Activated T-helper 2 cell treated with anti-CD3 and anti-CD28 coated beads, Interferon-gamma antibody, Interleukin-2, Interleukin-4, amounts not matched to agents 10 μg/mL and 5 μg/mL and 100 μg/mL, durations not matched to agents 14 hours and 24 hours and 36 hours (primary cell): Measurements from ENCODE around the gene CCR1. TPM values are rescaled to one million over a fixed set of nuclear protein-coding genes. Genes with fewer than 3 reads are reported as not detected.
"Not testable (repeated sequence)": the region's sequence is repeated elsewhere in the genome, so short reads cannot be mapped to it uniquely, and the experiment has no call there.

Experiments
- DNase-seq: peaks from one replicate; pipeline ENCODE4 v3.0.0; 2021; ENCODE audit warnings: low spot score
- H3K27ac Mint-ChIP-seq: one replicate; pipeline ENCODE4 v1.8.0; 2021; ENCODE audit warnings: mixed read lengths
- H3K27me3 Mint-ChIP-seq: one replicate; pipeline ENCODE4 v1.8.0; 2021; ENCODE audit warnings: low read depth, mixed read lengths
- H3K36me3 Mint-ChIP-seq: one replicate; pipeline ENCODE4 v1.8.0; 2021; ENCODE audit warnings: low read depth, mixed read lengths
- H3K4me1 Mint-ChIP-seq: one replicate; pipeline ENCODE4 v1.8.0; 2021; ENCODE audit warnings: low read depth, mixed read lengths
- H3K4me3 Mint-ChIP-seq: one replicate; pipeline ENCODE4 v1.8.0; 2021; ENCODE audit warnings: low read depth, mild to moderate bottlenecking, moderate library complexity, mixed read lengths
- H3K9me3 Mint-ChIP-seq: one replicate; pipeline ENCODE4 v1.8.0; 2021; ENCODE audit warnings: mixed read lengths
- intact Hi-C: fragments of 100-400 bp; cut with micrococcal nuclease; formaldehyde crosslinking; loops from one replicate; pipeline ENCODE4 v1.15.1; 2023
- total RNA-seq: library from RNA; stranded (reverse); gene quantifications from 2 replicates; pipeline ENCODE4 v1.2.3, GENCODE V29; 2022

Gene CCR1
- total RNA-seq, 1 donor from 2014 or later = 0.41 TPM

DNA sequence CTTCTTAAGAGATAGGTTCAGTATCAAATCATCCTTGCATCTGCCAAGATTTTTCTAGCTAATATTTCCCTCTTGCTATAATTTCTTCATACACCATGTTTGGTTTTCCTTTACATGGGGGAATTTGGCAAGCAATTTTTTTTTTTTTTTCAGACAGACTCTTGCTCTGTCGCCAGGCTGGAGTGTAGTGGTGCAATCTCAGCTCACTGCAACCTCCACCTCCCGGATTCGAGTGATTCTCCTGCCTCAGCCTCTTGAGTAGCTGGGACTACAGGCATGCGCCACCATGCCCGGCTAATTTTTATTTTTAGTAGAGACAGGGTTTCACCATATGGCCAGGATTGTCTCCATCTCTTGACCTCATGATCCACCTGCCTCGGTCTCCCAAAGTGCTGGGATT, 599 bp downstream of the CCR1 start:
- not testable (repeated sequence) for H3K4me3 Mint-ChIP-seq, H3K9me3 Mint-ChIP-seq, H3K36me3 Mint-ChIP-seq, DNase-seq, H3K27ac Mint-ChIP-seq
- H3K4me1 Mint-ChIP-seq = peaks cover 25% of the 10 kb centered on the region
- intact Hi-C loops = loop anchor here (5.0 kb wide), 2 partner anchors 75 to 345 kb away; no protein-coding TSS in a partner anchor
- H3K27me3 Mint-ChIP-seq = peaks cover 33% of the 10 kb centered on the region

DNA sequence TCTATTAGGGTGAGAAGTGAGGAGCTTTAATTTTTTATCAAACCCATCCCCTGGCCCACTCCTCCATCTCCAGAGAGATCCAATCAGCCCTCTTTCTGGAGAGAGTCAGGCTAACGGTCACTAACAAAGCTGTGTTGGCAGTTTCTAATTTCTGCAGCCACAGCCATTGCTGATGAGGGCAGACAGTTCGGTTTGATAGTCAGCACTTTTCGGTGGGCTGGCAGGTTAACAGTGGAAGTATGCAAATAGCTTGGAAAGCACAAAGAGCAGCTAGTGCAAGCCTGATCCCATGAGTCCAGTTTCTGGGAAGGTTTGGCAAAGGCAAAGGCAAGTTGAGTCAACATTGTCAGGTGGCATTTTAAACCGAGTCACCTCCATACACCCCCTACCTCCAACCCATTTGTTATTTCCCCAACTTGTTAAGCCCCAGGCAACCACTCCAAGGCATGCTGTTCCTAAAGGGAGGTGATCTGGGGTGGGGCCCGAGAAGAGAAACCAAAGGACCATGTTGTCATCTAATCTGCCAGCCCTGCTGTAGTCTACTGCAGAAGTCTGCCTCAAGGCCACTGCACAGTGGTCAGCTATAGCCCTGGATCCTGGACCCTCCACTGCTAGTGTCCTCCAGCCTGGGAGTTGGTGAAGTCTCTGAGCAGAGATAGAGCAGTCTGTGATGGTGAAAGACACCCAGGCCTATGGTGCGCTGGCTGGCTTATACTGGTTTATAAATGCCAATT, 1.7 kb downstream of the CCR1 start:
- intact Hi-C loops = loop anchor here (5.0 kb wide), 2 partner anchors 76 to 344 kb away; no protein-coding TSS in a partner anchor
- no peak overlapping the region for H3K27ac Mint-ChIP-seq
- no peak for DNase-seq
- no peak overlapping the region for H3K4me3 Mint-ChIP-seq
- no peaks in the 10 kb centered on the region for H3K9me3 Mint-ChIP-seq
- no peaks in the 10 kb centered on the region for H3K36me3 Mint-ChIP-seq
- H3K4me1 Mint-ChIP-seq = peaks cover 25% of the 10 kb centered on the region
- peaks cover 34% of the 10 kb centered on the region for H3K27me3 Mint-ChIP-seq

DNA sequence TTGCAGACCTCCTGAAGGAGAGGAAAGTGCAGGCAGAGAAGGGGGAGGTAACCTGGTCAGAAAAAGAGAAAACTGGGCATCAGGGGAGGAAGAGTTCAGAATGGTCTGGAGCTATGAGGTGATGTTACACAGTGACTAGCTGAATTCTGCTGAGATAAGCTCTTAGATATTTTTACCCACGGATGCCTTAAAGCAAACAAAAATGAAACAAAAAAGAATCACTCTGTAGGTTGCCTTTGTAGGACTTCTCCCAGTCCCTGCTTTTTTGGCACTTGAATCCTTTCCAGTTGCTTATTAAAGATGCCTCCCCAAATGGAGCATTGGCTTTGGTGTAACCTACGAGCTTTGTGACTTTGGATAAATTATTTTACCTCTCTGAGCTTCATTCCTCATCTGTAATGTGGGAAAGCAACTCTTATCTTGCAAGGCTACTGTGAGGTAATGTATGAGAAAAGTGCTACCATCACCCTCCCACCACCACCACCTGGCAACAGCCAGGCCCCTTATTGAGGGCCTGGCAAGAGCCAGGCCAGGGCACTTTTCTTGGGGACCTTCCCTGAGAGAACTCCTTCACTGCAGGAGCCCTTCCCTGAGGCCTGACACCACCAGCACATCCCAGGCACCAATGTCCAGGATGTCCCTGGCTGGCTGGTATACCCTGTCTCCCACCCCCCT, 2.7 kb downstream of the CCR1 start:
- no peaks in the 10 kb centered on the region for H3K9me3 Mint-ChIP-seq
- peaks cover 25% of the 10 kb centered on the region for H3K4me1 Mint-ChIP-seq
- H3K36me3 Mint-ChIP-seq = no peaks in the 10 kb centered on the region
- no peak overlapping the region for H3K27ac Mint-ChIP-seq
- H3K4me3 Mint-ChIP-seq = no peak overlapping the region
- intact Hi-C loops = loop anchor here (5.0 kb wide), 2 partner anchors 77 to 343 kb away; no protein-coding TSS in a partner anchor
- peaks cover 33% of the 10 kb centered on the region for H3K27me3 Mint-ChIP-seq
- no peak for DNase-seq

DNA sequence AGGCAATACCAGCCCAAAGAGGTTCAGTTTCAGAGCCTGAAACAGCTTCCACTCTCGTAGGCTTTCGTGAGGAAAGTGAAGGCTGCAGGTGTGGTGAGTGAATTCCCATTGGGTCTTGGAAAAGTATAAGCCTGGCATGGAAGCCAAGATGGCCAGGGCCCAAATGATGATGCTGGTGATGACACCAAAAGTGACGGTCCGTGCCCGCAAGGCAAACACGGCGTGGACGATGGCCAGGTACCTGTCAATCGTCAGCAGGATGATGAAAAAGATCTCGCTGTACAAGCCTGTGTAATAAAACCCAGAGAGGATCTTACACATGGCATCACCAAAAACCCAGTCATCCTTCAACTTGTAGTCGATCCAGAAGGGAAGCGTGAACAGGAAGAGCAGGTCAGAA, 4.4 kb downstream of the CCR1 start:
- no peak for DNase-seq
- peaks cover 20% of the 10 kb centered on the region for H3K4me1 Mint-ChIP-seq
- no peak overlapping the region for H3K27ac Mint-ChIP-seq
- no peaks in the 10 kb centered on the region for H3K36me3 Mint-ChIP-seq
- peaks cover 45% of the 10 kb centered on the region for H3K27me3 Mint-ChIP-seq
- intact Hi-C loops = no loop called here
- no peak overlapping the region for H3K4me3 Mint-ChIP-seq
- H3K9me3 Mint-ChIP-seq = no peaks in the 10 kb centered on the region

DNA sequence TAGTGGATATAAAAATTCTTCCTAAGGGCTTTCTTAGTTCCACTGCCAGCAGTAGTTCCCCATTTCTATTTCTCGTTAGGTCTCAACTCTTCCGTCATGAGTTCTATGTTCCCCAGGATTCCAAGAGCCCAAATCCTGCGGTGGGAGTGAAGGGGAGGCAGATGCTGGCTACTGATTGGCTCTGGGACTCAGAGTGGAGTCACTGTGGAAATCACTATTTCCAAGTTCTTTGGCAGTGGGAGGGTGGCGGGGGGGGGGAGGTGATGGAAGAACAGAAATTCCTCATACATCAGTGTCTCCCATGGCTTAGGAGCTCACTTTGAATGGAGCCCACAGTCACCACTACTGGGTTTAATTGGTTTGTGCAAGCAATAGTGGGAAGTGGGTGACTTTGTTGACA, 5.6 kb downstream of the CCR1 start:
- Mint-ChIP-seq H3K27ac (no peak overlapping the region), H3K4me1 (peaks cover 10% of the 10 kb centered on the region), H3K4me3 (no peak overlapping the region), H3K27me3 (peaks cover 49% of the 10 kb centered on the region), H3K36me3 (no peaks in the 10 kb centered on the region), H3K9me3 (peaks cover 7% of the 10 kb centered on the region)
- intact Hi-C loops = no loop called here
- DNase-seq = no peak

DNA sequence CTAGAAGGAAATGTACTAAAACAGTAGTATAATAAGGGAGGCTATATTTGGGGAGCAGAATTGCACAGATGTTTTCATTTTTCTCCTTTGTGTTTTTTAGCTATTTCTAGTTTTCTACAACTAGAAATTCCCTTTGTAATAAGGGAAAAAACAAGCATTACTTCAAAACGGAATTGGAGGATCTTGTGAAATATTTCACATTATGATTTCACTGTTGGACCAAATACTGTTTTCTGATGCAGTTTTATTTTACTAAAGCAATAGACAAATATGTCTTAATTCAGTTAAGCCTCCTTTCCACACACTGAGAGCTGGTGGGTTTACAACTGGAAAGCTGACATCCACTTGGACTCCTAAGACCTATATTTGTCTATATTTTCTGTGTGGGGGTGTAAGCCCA, 7.3 kb downstream of the CCR1 start:
- DNase-seq = no peak
- Mint-ChIP-seq H3K9me3 (peaks cover 10% of the 10 kb centered on the region), H3K4me3 (no peak overlapping the region), H3K27ac (no peak overlapping the region), H3K4me1 (peaks cover 7% of the 10 kb centered on the region), H3K27me3 (peaks cover 47% of the 10 kb centered on the region), H3K36me3 (no peaks in the 10 kb centered on the region)
- intact Hi-C loops = no loop called here

DNA sequence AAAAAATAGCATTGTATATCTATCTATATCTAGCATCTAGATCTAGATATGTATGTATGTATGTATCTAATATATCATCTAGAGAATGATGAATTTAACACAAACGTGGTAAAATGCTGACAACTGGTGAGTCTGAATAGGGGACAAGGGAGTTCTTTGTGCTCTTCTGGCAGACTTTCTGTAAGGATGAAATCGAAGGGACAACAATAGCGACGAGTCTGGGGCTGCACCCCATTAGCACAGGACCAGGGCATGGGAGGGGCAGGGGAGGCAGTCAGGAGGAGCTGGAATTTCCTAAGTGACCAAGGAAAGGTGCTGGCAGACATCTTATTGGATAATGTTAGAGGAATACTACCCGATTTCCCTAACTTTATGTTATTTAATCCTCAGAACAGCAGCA, 7.9 kb downstream of the CCR1 start:
- H3K9me3 Mint-ChIP-seq = peaks cover 12% of the 10 kb centered on the region
- no peak for DNase-seq
- no peak overlapping the region for H3K27ac Mint-ChIP-seq
- no peak overlapping the region for H3K4me3 Mint-ChIP-seq
- no peaks in the 10 kb centered on the region for H3K36me3 Mint-ChIP-seq
- H3K27me3 Mint-ChIP-seq = peaks cover 48% of the 10 kb centered on the region
- peaks cover 3% of the 10 kb centered on the region for H3K4me1 Mint-ChIP-seq
- intact Hi-C loops = no loop called here

DNA sequence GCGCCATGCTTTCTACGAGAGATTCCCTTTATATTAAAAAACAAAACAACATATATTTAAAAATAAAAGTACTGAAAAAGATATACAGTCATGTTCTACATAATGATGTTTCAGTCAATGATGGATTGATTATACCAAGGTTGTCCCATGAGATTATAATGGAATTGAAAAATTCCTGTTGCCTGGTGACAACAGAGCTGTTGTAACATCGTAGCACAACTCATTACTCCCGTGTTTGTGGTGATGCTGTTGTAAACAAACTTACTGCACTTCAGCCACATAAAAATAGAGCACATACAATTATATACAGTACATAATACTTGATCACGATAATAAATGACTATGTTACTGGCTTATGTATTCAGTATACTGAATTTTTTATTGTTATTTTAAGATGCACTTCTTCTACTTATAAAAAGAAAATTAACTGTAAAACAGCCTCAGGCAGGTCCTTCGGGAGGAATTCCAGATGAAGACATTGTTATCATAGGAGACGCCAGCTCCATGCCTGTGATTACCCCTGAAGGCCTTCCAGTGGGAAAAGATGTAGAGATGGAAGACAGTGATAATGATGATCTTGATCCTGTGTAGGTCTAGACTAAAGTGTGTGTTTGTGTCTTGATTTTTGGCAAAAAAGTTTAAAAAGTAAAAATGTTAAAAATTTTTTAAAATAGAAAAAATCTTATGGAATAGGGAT, 11.7 kb downstream of the CCR1 start:
- intact Hi-C loops = no loop called here
- H3K27ac Mint-ChIP-seq = no peak overlapping the region
- no peak overlapping the region for H3K4me3 Mint-ChIP-seq
- peaks cover 7% of the 10 kb centered on the region for H3K36me3 Mint-ChIP-seq
- H3K9me3 Mint-ChIP-seq = peaks cover 33% of the 10 kb centered on the region
- no peak for DNase-seq
- H3K27me3 Mint-ChIP-seq = peaks cover 48% of the 10 kb centered on the region
- H3K4me1 Mint-ChIP-seq = no peaks in the 10 kb centered on the region

DNA sequence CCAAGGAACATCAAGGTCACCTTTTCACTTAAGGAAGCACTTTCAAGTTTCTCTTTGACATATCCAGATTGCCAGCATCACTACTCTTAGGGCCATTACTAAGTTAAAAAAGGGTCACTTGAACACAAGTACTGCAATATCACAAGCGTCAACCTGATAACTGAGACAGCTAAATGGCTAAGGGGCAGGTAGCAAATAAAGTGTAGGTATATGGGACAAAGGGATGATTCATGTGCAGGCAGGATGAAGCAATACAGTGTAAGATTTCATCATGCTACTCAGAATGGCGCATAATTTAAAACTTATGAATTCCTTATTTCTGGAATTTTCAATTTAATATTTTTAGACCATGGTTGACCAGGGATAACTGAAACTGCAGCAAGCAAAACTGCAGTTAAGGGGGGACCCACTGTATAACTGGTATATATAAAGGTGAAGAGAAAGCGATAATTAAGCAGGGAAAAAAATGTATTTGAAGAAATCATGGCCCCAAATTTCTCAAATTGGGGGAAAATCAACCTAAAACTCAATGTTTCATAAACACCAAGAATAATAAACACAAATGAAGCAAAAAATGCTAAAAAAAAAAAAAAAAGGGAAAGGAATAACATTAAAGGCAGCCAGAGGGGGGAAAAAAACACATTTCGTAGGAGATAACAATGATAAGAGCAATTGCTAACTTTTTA, 13.1 kb downstream of the CCR1 start:
- no peak overlapping the region for H3K4me3 Mint-ChIP-seq
- intact Hi-C loops = no loop called here
- no peak for DNase-seq
- H3K27ac Mint-ChIP-seq = no peak overlapping the region
- no peaks in the 10 kb centered on the region for H3K4me1 Mint-ChIP-seq
- H3K27me3 Mint-ChIP-seq = peaks cover 49% of the 10 kb centered on the region
- H3K36me3 Mint-ChIP-seq = peaks cover 7% of the 10 kb centered on the region
- H3K9me3 Mint-ChIP-seq = peaks cover 33% of the 10 kb centered on the region

DNA sequence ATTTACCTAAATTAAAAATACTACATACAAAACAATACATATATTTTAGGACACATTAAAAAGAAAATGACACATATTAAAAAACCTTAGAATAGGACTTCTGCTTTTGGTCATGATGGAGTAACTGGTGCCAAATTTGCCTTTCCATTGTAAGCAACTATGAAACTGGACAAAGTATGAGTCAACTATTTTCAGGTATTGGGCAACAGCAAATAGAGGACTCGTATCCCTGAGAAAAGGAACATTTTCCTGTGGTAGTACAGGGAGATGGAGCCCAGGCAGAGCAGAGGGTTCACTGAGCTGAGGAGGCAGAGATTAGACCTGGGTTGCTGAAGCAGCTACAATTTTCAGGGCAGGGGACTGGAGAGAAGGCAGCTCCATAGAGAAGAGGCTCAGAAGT, 14.7 kb downstream of the CCR1 start:
- intact Hi-C loops = no loop called here
- Mint-ChIP-seq H3K27me3 (peaks cover 36% of the 10 kb centered on the region), H3K9me3 (peaks cover 33% of the 10 kb centered on the region), H3K36me3 (peaks cover 7% of the 10 kb centered on the region), H3K27ac (no peak overlapping the region), H3K4me1 (no peaks in the 10 kb centered on the region), H3K4me3 (no peak overlapping the region)
- no peak for DNase-seq

DNA sequence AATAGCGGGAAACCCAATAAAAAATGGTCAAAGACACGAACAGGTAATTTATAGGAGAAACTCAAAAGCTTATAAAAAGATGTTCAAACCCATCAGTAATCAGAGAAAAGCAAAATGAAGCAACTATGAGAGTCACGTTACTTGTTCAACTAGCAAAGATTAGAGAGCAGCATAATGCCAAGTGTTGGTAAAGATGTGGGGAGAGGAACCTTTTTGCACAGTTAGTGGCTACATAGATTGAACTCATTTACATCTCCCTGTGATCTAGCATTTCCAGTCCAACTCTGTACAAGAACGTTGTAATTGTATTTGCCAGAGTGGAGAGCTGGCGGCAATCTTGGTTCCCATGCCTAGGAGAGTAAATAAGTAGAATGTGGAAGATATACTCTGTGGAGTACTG, 15.2 kb downstream of the CCR1 start:
- Mint-ChIP-seq H3K4me3 (no peak overlapping the region), H3K4me1 (peaks cover 4% of the 10 kb centered on the region), H3K27ac (no peak overlapping the region), H3K9me3 (peaks cover 30% of the 10 kb centered on the region), H3K36me3 (peaks cover 7% of the 10 kb centered on the region), H3K27me3 (peaks cover 36% of the 10 kb centered on the region)
- intact Hi-C loops = no loop called here
- DNase-seq = no peak

DNA sequence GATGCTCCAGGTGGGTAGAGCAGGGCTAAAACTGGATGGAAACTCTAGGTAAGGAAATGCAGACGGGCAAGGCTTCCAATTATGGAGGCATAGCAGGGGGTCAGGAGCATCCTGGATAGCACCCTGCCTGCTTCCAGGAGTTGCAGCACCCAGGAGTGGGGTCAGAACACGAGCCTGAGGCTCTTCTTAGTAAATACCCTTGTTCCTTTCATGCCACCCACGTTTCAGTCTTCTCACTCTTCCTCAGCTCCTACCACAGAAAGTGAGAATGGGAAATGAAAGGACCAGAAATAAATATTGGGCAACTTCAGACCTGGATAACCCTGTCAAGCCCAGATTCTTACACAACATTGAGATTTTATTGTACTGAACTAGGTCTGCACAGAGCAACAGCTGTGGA, 16.4 kb downstream of the CCR1 start:
- H3K4me1 Mint-ChIP-seq = peaks cover 13% of the 10 kb centered on the region
- H3K36me3 Mint-ChIP-seq = peaks cover 7% of the 10 kb centered on the region
- intact Hi-C loops = no loop called here
- H3K27me3 Mint-ChIP-seq = peaks cover 37% of the 10 kb centered on the region
- peaks cover 23% of the 10 kb centered on the region for H3K9me3 Mint-ChIP-seq
- DNase-seq = no peak
- H3K4me3 Mint-ChIP-seq = no peak overlapping the region
- H3K27ac Mint-ChIP-seq = no peak overlapping the region
